Ectodermal cell (in vitro differentiated cells): ENCODE measurements around the gene PRRC1.

Source experiments
- H3K27ac ChIP-seq: 2 replicates; pipeline ENCODE4 v1.7.0; 2013; ENCODE audit warnings: mild to moderate bottlenecking, low read depth, low read length; ENCODE audit not compliant: insufficient read depth, poor library complexity, severe bottlenecking
- H3K27me3 ChIP-seq: 2 replicates; pipeline ENCODE4 v1.7.0; 2013; ENCODE audit warnings: mild to moderate bottlenecking, low read length; ENCODE audit not compliant: insufficient read depth, control insufficient read depth, poor library complexity, severe bottlenecking
- H3K36me3 ChIP-seq: one replicate; pipeline ENCODE4 v1.7.0; 2013; ENCODE audit warnings: low read length; ENCODE audit not compliant: control insufficient read depth, insufficient read depth
- H3K4me1 ChIP-seq: one replicate; pipeline ENCODE4 v1.7.0; 2013; ENCODE audit warnings: low read length; ENCODE audit not compliant: control insufficient read depth, insufficient read depth
- H3K4me3 ChIP-seq: 2 replicates; pipeline ENCODE4 v1.7.0; 2013; ENCODE audit warnings: low read depth, low read length, control low read depth; ENCODE audit not compliant: insufficient read depth
- H3K9me3 ChIP-seq: 2 replicates; pipeline ENCODE4 v1.7.0; 2013; ENCODE audit warnings: mild to moderate bottlenecking, low read length, moderate library complexity; ENCODE audit not compliant: control insufficient read depth
- WGBS, 2 experiments: methylation state at CpG; one replicate each; pipeline ENCODE4 v1.1.7; 2013; ENCODE audit warnings: missing lambda C conversion rate in 2 of 2; 5-methylcytosine and 5-hydroxymethylcytosine counted together

The PRRC1 gene

GRCh38 chr5:127513408-127513970, 4.0 kb upstream of the PRRC1 start:
- Histone ChIP-seq H3K4me1 (no peaks in the 10 kb centered on the region), H3K9me3 (no peaks in the 10 kb centered on the region), H3K27me3 (no peaks in the 10 kb centered on the region), H3K4me3 (no peak overlapping the region), H3K27ac (no peak overlapping the region), H3K36me3 (no peaks in the 10 kb centered on the region)
- 62 to 79% methylated on average over 3 of the region's 3 CpGs for WGBS, 2 experiments

- Histone ChIP-seq H3K27me3 (no peaks in the 10 kb centered on the region), H3K9me3 (no peaks in the 10 kb centered on the region), H3K4me1 (no peaks in the 10 kb centered on the region), H3K36me3 (no peaks in the 10 kb centered on the region), H3K4me3 (no peak overlapping the region), H3K27ac (no peak overlapping the region)
- 86 to 100% methylated on average over 1 of the region's 1 CpG for WGBS, 2 experiments
These were observed 2.6 kb upstream of the PRRC1 start for GRCh38 chr5:127514816-127515215.

GRCh38 chr5:127515693-127516440, 1.6 kb upstream of the PRRC1 start:
- Histone ChIP-seq H3K4me3 (no peak overlapping the region), H3K4me1 (no peaks in the 10 kb centered on the region), H3K27ac (no peak overlapping the region), H3K9me3 (no peaks in the 10 kb centered on the region), H3K27me3 (no peaks in the 10 kb centered on the region), H3K36me3 (peaks cover 4% of the 10 kb centered on the region)
- 97 to 98% methylated on average over 9 to 10 of the region's 10 CpGs for WGBS, 2 experiments

- Histone ChIP-seq H3K27me3 (no peaks in the 10 kb centered on the region), H3K36me3 (peaks cover 7% of the 10 kb centered on the region), H3K27ac (no peak overlapping the region), H3K9me3 (no peaks in the 10 kb centered on the region), H3K4me3 (peak overlapping the region; percentile 99), H3K4me1 (no peaks in the 10 kb centered on the region)
- WGBS, 2 experiments, result 42% methylated on average over 9 of the region's 9 CpGs
These were observed 345 bp upstream of the PRRC1 start for GRCh38 chr5:127517110-127517479.

- Histone ChIP-seq H3K9me3 (no peaks in the 10 kb centered on the region), H3K27ac (peak overlapping the region; percentile 80), H3K4me3 (peak overlapping the region; percentile 99), H3K36me3 (peaks cover 7% of the 10 kb centered on the region), H3K27me3 (no peaks in the 10 kb centered on the region), H3K4me1 (no peaks in the 10 kb centered on the region)
- WGBS, 2 experiments, result 13 to 14% methylated on average over 10 of the region's 10 CpGs
These were observed 830 bp downstream of the PRRC1 start for GRCh38 chr5:127518319-127518621.

GRCh38 chr5:127519527-127519926, 2.1 kb downstream of the PRRC1 start:
- 95 to 97% methylated on average over 4 of the region's 4 CpGs for WGBS, 2 experiments
- Histone ChIP-seq H3K4me3 (no peak overlapping the region), H3K4me1 (no peaks in the 10 kb centered on the region), H3K36me3 (peaks cover 11% of the 10 kb centered on the region), H3K27me3 (no peaks in the 10 kb centered on the region), H3K9me3 (no peaks in the 10 kb centered on the region), H3K27ac (no peak overlapping the region)

- Histone ChIP-seq H3K9me3 (no peaks in the 10 kb centered on the region), H3K27ac (no peak overlapping the region), H3K4me1 (no peaks in the 10 kb centered on the region), H3K27me3 (no peaks in the 10 kb centered on the region), H3K4me3 (no peak overlapping the region), H3K36me3 (peaks cover 21% of the 10 kb centered on the region)
- 91 to 96% methylated on average over 6 of the region's 6 CpGs for WGBS, 2 experiments
These were observed 3.8 kb downstream of the PRRC1 start for GRCh38 chr5:127521138-127521770.

- H3K27ac ChIP-seq, result no peak overlapping the region
- no CpG with 5 or more reads among the region's 1 CpG for WGBS, 2 experiments
- peaks cover 39% of the 10 kb centered on the region for H3K36me3 ChIP-seq
- no peaks in the 10 kb centered on the region for H3K27me3 ChIP-seq
- H3K4me1 ChIP-seq, result no peaks in the 10 kb centered on the region
- H3K9me3 ChIP-seq, result no peaks in the 10 kb centered on the region
- no peak overlapping the region for H3K4me3 ChIP-seq
These were observed 7.7 kb downstream of the PRRC1 start for GRCh38 chr5:127525181-127525580.

GRCh38 chr5:127529904-127530682, 12.7 kb downstream of the PRRC1 start:
- peaks cover 41% of the 10 kb centered on the region for H3K36me3 ChIP-seq
- no peak overlapping the region for H3K4me3 ChIP-seq
- H3K4me1 ChIP-seq, result no peaks in the 10 kb centered on the region
- no peaks in the 10 kb centered on the region for H3K27me3 ChIP-seq
- H3K9me3 ChIP-seq, result no peaks in the 10 kb centered on the region
- H3K27ac ChIP-seq, result no peak overlapping the region
- 86 to 99% methylated on average over 2 to 4 of the region's 5 CpGs for WGBS, 2 experiments

- Histone ChIP-seq H3K4me3 (no peak overlapping the region), H3K36me3 (peaks cover 48% of the 10 kb centered on the region), H3K27me3 (no peaks in the 10 kb centered on the region), H3K4me1 (no peaks in the 10 kb centered on the region), H3K27ac (no peak overlapping the region), H3K9me3 (no peaks in the 10 kb centered on the region)
- WGBS, 2 experiments, result 100% methylated on average over 1 to 2 of the region's 2 CpGs
These were observed 19.2 kb downstream of the PRRC1 start for GRCh38 chr5:127536687-127537086.
